Brain microvascular endothelial cell (primary cell): ENCODE data around the gene UBR2.
"Not testable (repeated sequence)": the region's sequence is repeated elsewhere in the genome, so short reads cannot be mapped to it uniquely, and the experiment has no call there.

Experiments used
- DNase-seq: peaks from one replicate; pipeline ENCODE4 v3.0.0-alpha.2; 2020
- H3K27ac ChIP-seq: fragments of 250-450 bp; sonication (Bioruptor Pico); 2 replicates; pipeline ENCODE4 v1.5.1; 2020; ENCODE audit warnings: mild to moderate bottlenecking, moderate library complexity
- H3K27me3 ChIP-seq: fragments of 250-450 bp; sonication (Bioruptor Pico); replicated peaks from 2 replicates; pipeline ENCODE4 v1.5.1; 2020; ENCODE audit warnings: mild to moderate bottlenecking
- H3K36me3 ChIP-seq: fragments of 250-450 bp; sonication (Bioruptor Pico); replicated peaks from 2 replicates; pipeline ENCODE4 v1.5.1; 2020; ENCODE audit warnings: mild to moderate bottlenecking
- H3K4me3 ChIP-seq: 2 replicates; pipeline ENCODE4 v1.5.1; 2011; ENCODE audit warnings: low read depth, mild to moderate bottlenecking, control low read depth, low read length, moderate library complexity
- in situ Hi-C: cut with HindIII; loops from 2 replicates; pipeline ENCODE4 v1.10.0; 2017; ENCODE audit warnings: low sequenced_read_pairs, low pct_ligation_motif_present
- TF ChIP-seq, protein P1 (sequence below): IDR thresholded peaks from 2 replicates; pipeline ENCODE4 v1.5.1; 2011; ENCODE audit warnings: low read depth, mild to moderate bottlenecking, moderate library complexity, low read length, control low read depth, inconsistent platforms; ENCODE audit errors: missing control alignments

The UBR2 gene

GRCh38 chr6:42698217-42698616 lies 134.4 kb downstream of the UBR2 start:
- Histone ChIP-seq H3K36me3 (no peaks in the 10 kb centered on the region), H3K27me3 (no peaks in the 10 kb centered on the region), H3K27ac (no peak overlapping the region), H3K4me3 (no peak overlapping the region)
- TF ChIP-seq, protein P1, sequence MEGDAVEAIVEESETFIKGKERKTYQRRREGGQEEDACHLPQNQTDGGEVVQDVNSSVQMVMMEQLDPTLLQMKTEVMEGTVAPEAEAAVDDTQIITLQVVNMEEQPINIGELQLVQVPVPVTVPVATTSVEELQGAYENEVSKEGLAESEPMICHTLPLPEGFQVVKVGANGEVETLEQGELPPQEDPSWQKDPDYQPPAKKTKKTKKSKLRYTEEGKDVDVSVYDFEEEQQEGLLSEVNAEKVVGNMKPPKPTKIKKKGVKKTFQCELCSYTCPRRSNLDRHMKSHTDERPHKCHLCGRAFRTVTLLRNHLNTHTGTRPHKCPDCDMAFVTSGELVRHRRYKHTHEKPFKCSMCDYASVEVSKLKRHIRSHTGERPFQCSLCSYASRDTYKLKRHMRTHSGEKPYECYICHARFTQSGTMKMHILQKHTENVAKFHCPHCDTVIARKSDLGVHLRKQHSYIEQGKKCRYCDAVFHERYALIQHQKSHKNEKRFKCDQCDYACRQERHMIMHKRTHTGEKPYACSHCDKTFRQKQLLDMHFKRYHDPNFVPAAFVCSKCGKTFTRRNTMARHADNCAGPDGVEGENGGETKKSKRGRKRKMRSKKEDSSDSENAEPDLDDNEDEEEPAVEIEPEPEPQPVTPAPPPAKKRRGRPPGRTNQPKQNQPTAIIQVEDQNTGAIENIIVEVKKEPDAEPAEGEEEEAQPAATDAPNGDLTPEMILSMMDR, result no peak
- in situ Hi-C loops, result no loop called here
- no peak for DNase-seq

- in situ Hi-C loops, result no loop called here
- DNase-seq, result peak; percentile 54
- Histone ChIP-seq H3K36me3 (no peaks in the 10 kb centered on the region), H3K27me3 (no peaks in the 10 kb centered on the region), H3K4me3 (no peak overlapping the region), H3K27ac (no peak overlapping the region)
- TF ChIP-seq, protein P1, result no peak
These were observed 138.4 kb downstream of the UBR2 start for GRCh38 chr6:42702200-42702599.

DNA sequence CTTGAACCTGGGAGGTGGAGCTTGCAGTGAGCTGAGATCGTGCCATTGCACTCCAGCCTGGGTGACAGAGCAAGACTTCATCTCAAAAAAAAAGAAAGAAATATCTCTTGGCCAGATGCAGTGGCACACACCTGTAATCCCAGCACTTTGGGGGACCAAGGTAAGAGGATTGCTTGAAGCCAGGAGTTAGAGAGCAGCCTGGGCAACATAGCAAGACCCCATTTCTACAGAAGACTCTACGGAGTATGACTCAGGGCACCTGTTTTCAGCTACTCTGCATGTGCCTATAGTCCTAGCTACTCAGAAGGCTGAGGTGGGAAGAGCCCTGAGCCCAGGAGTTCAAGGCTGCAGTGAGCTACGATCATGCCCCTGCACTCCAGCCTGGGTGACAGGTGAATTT lies 139.0 kb downstream of the UBR2 start:
- H3K27me3 ChIP-seq, DNase-seq, H3K27ac ChIP-seq, H3K4me3 ChIP-seq, H3K36me3 ChIP-seq, in situ Hi-C loops: not testable (repeated sequence)

GRCh38 chr6:42704251-42704936 lies 140.6 kb downstream of the UBR2 start:
- no peaks in the 10 kb centered on the region for H3K27me3 ChIP-seq
- H3K4me3 ChIP-seq, result peak overlapping the region; percentile 55
- TF ChIP-seq, protein P1, result no peak
- in situ Hi-C loops, result no loop called here
- H3K36me3 ChIP-seq, result no peaks in the 10 kb centered on the region
- peak; percentile 71 for DNase-seq
- H3K27ac ChIP-seq, result peak overlapping the region; percentile 51

DNA sequence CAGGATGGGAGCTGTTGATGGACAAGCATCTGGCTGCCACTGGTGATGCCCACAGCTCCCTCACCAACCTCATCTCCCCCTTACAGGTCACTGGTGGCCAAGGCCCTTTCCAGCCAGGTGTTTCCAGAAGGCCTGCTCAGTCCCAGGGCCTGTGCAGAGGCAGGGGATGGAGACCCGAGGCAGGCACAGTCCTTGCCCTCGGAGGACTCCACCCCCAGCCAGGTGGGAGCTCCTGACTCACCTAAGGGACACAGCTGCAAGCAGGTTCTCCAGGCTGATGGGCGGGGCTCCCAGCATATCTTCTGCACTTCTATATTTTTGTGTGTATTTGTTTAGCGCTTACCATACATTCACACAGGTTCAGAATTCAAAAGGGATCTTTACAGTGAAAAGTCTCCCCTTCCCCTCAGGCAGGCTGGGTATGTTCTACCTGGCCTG lies 141.1 kb downstream of the UBR2 start:
- no peak for DNase-seq
- Histone ChIP-seq H3K36me3 (no peaks in the 10 kb centered on the region), H3K27me3 (no peaks in the 10 kb centered on the region), H3K27ac (no peak overlapping the region), H3K4me3 (no peak overlapping the region)
- TF ChIP-seq, protein P1, result no peak
- in situ Hi-C loops, result no loop called here

DNA sequence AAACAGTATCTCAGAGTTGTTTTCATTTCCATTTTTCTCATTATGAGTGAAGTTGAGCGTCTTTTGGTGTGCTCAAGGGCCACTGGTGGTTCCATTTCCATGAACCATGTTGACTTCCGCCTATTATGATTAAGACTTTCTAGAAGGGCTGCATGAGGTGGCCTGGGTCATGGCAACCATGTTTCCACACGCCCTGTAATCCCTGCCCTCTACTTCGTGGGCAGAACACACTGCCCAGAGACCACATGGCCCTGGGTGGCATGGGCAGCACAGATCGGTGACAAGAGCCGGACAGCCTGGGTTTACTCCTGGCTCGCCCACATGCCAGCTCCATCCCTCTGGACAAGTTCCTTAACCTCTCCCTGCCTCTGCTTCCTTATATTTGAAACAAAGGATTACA lies 143.8 kb downstream of the UBR2 start:
- Histone ChIP-seq H3K27ac (no peak overlapping the region), H3K36me3 (no peaks in the 10 kb centered on the region), H3K27me3 (no peaks in the 10 kb centered on the region), H3K4me3 (no peak overlapping the region)
- in situ Hi-C loops, result no loop called here
- DNase-seq, result no peak
- TF ChIP-seq, protein P1, result no peak
